ENCODE results near the gene MRPS2. TPM values are rescaled to one million over a fixed set of nuclear protein-coding genes. Genes with fewer than 3 reads are reported as not detected.

Gene MRPS2
- total and polyA plus RNA-seq, 2 experiments from 2014 or later: 22.4 to 59.1 TPM

DNA sequence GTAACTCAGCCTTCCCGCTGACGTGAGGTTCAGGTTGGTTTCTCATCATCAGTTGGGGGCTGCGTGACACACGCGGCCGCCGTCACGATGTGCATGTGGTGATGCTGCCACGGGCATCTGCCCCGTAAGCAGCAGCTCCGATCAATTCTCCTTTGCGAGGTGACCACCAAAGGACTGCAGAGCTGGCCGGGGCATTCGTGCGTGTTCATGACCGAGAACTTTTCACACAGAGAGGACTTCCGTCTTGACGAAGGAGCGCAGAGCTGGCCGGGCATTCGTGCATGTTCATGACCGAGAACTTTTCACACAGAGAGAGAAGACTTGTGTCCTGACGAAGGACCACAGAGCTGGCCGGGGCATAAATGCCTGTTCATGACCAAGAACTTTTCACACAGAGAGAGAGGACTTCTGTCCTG is 16.9 kb downstream of the MRPS2 start:
- Histone ChIP-seq H3K79me2 (no peaks in the 10 kb centered on the region), H4K20me1 (ENCODE audit: insufficient read depth, poor library complexity, severe bottlenecking) (no peaks in the 10 kb centered on the region), H3K27me3 (no peaks in the 10 kb centered on the region), H3K9me2 (replicated peaks; ENCODE audit: insufficient read depth) (no peaks in the 10 kb centered on the region), H3K4me1 (ENCODE audit: insufficient read depth) (no peaks in the 10 kb centered on the region), H3K4me3 (no peak overlapping the region), H3K9me3 (ENCODE audit: low read depth) (no peaks in the 10 kb centered on the region), H3K27ac (no peak overlapping the region), H3K4me2 (no peak overlapping the region), H3K36me3 (replicated peaks; ENCODE audit: insufficient read depth, low read depth) (no peaks in the 10 kb centered on the region), H2AFZ (no peak overlapping the region)
- TF ChIP-seq EZH2phosphoT487 (IDR thresholded peaks at IDR 0.05; ENCODE audit: low read depth, severe bottlenecking, unreplicated experiment): no peak
- TF ChIP-seq EZH2 (IDR thresholded peaks at IDR 0.05; ENCODE audit: borderline replicate concordance): no peak
- TF ChIP-seq, protein P1, sequence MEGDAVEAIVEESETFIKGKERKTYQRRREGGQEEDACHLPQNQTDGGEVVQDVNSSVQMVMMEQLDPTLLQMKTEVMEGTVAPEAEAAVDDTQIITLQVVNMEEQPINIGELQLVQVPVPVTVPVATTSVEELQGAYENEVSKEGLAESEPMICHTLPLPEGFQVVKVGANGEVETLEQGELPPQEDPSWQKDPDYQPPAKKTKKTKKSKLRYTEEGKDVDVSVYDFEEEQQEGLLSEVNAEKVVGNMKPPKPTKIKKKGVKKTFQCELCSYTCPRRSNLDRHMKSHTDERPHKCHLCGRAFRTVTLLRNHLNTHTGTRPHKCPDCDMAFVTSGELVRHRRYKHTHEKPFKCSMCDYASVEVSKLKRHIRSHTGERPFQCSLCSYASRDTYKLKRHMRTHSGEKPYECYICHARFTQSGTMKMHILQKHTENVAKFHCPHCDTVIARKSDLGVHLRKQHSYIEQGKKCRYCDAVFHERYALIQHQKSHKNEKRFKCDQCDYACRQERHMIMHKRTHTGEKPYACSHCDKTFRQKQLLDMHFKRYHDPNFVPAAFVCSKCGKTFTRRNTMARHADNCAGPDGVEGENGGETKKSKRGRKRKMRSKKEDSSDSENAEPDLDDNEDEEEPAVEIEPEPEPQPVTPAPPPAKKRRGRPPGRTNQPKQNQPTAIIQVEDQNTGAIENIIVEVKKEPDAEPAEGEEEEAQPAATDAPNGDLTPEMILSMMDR (IDR thresholded peaks at IDR 0.05; ENCODE audit: poor library complexity): no peak
- DNase-seq (ENCODE audit: low spot score): no peak
- WGBS (ENCODE audit: low lambda C conversion rate, missing lambda C conversion rate): 93% methylated on average over 24 of the region's 24 CpGs

DNA sequence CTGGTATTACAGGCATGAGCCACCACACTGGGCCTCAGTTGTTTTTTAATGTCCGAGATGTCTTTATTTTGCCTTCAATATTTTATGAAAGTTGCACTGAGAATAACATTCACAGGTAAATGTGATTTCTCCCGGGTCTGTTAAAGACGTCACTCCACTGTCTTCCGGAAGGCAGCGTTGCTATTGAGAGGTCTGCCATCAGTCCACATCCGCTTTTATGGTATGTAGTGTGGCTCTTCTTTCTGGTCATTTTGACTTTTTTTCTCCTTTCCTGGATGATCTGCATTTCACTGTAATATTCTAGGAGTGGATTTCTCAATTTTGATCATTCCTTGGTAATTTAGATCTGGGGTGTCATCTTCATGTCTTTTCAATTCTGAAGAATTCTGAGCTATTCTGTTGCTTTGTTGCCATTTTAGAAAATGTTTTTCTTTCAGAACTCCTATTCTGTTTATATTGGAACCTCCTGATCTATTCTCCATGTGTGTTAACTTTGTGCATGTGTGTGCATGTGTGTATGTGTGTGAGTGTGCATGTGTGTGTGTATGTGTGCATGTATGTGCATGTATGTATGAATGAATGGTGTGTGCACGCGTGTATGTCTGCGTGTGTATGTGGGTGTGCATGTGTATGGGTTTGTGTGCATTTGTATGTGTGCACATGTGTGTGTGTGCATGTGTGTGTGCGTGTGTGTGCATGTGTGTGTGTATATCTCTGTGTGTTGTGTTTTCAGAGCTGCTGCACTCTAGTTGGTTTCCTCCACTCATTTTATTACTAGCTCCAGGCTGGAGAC is 18.9 kb downstream of the MRPS2 start:
- 95% methylated on average over 10 of the region's 10 CpGs for WGBS (ENCODE audit: low lambda C conversion rate, missing lambda C conversion rate)
- no peaks in the 10 kb centered on the region for H3K4me1 ChIP-seq (ENCODE audit: insufficient read depth)
- no peaks in the 10 kb centered on the region for H4K20me1 ChIP-seq (ENCODE audit: insufficient read depth, poor library complexity, severe bottlenecking)
- no peaks in the 10 kb centered on the region for H3K79me2 ChIP-seq
- H3K36me3 ChIP-seq (replicated peaks; ENCODE audit: insufficient read depth, low read depth): no peaks in the 10 kb centered on the region
- no peak overlapping the region for H3K4me3 ChIP-seq
- no peak overlapping the region for H2AFZ ChIP-seq
- no peaks in the 10 kb centered on the region for H3K27me3 ChIP-seq
- H3K4me2 ChIP-seq: no peak overlapping the region
- H3K9me3 ChIP-seq (ENCODE audit: low read depth): no peaks in the 10 kb centered on the region
- H3K9me2 ChIP-seq (replicated peaks; ENCODE audit: insufficient read depth): no peaks in the 10 kb centered on the region
- no peak overlapping the region for H3K27ac ChIP-seq
- TF ChIP-seq EZH2 (IDR thresholded peaks at IDR 0.05; ENCODE audit: borderline replicate concordance): no peak
- no peak for TF ChIP-seq EZH2phosphoT487 (IDR thresholded peaks at IDR 0.05; ENCODE audit: low read depth, severe bottlenecking, unreplicated experiment)
- TF ChIP-seq, protein P1 (IDR thresholded peaks at IDR 0.05; ENCODE audit: poor library complexity): no peak
- DNase-seq (ENCODE audit: low spot score): no peak

DNA sequence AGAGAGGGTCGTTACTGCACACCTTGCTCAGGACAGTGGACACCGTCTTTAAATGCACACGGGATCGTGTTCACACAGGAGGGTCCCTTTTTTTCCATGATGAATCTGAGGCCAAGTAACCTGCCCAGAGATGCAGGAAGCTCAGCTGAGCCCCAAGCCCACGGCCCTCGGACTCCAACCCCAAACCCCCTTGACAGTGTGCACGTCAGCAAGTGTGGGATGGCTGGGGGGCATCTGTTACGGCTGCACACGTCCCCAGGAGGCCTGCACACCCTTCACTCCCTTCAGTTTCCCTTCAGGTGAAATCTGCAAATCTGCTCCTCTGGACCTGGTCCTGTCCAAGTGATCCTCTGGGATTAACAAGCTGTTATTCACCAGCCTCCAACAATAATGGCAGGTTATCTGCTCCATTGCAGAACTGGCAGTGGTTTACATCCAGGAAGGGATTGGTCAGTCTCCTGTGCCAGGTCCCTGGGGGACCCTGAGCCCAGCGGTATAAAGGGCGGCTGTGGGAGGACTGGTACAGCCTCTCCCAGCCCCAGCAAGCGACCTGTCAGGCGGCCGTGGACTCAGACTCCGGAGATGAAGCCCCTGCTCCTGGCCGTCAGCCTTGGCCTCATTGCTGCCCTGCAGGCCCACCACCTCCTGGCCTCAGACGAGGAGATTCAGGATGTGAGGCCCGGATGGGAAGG is 20.6 kb downstream of the MRPS2 start, which contains the start of gene LCN1:
Gene LCN1 (plus strand): TSS at position 525 of the 692 bp plus-strand sequence. CDS start 58 bp downstream, at position 583.
- H3K4me2 ChIP-seq: no peak within 1 kb of the TSS
- no peak within 1 kb of the TSS for H2AFZ ChIP-seq
- TF ChIP-seq, protein P1 (IDR thresholded peaks at IDR 0.05; ENCODE audit: poor library complexity): no peak
- no peak for TF ChIP-seq EZH2phosphoT487 (IDR thresholded peaks at IDR 0.05; ENCODE audit: low read depth, severe bottlenecking, unreplicated experiment)
- no peak for TF ChIP-seq EZH2 (IDR thresholded peaks at IDR 0.05; ENCODE audit: borderline replicate concordance)
- no peaks in the 10 kb centered on the region for H3K36me3 ChIP-seq (replicated peaks; ENCODE audit: insufficient read depth, low read depth)
- 92% methylated on average over 18 of the region's 18 CpGs for WGBS (ENCODE audit: low lambda C conversion rate, missing lambda C conversion rate)
- DNase-seq (ENCODE audit: low spot score): no peak
- H3K79me2 ChIP-seq: no peaks in the 10 kb centered on the region
- H3K4me3 ChIP-seq: no peak within 1 kb of the TSS
- no peaks in the 10 kb centered on the region for H3K9me2 ChIP-seq (replicated peaks; ENCODE audit: insufficient read depth)
- H3K9me3 ChIP-seq (ENCODE audit: low read depth): no peaks in the 10 kb centered on the region
- no peak within 1 kb of the TSS for H3K27ac ChIP-seq
- no peaks in the 10 kb centered on the region for H3K4me1 ChIP-seq (ENCODE audit: insufficient read depth)
- H4K20me1 ChIP-seq (ENCODE audit: insufficient read depth, poor library complexity, severe bottlenecking): no peaks in the 10 kb centered on the region
- no peaks in the 10 kb centered on the region for H3K27me3 ChIP-seq
